Measurements from ENCODE around the gene PDLIM1.

- TF ChIP-seq CTCF (IDR thresholded peaks at IDR 0.05; ENCODE audit: insufficient read depth, low read length, poor library complexity, severe bottlenecking) (no peak), EZH2phosphoT487 (conservative IDR thresholded peaks at IDR 0.05; ENCODE audit: low read length) (no peak)
Observed at GRCh38 chr10:95336702-95337101, 45.9 kb upstream of the PDLIM1 start.
